A375 (cell line): Measurements from ENCODE around the gene SEZ6L2. TPM values are rescaled to one million over a fixed set of nuclear protein-coding genes. Genes with fewer than 3 reads are reported as not detected.

ENCODE experiments used
- total RNA-seq: library from RNA; depleted of rRNA; stranded (reverse); fragments of >200 nt; shearing (Covaris generic); gene quantifications from 2 replicates; pipeline ENCODE4 v1.2.3, GENCODE V29; 2014; rRNA removed

Gene SEZ6L2
- 19.9 and 22.6 TPM in 2 replicates for total RNA-seq

GRCh38 chr16:29899516-29900101, at the start of gene SEZ6L2:
TSS of gene SEZ6L2 (minus strand) at chr16:29899550. CDS start at chr16:29899019, 531 bp downstream.

GRCh38 chr16:29925781-29926710, 26.7 kb upstream of the SEZ6L2 start, which contains the start of gene KCTD13:
TSS of gene KCTD13 (minus strand) at chr16:29926226. CDS start at chr16:29926033, 193 bp downstream.

GRCh38 chr16:29900102-29900887, 945 bp upstream of the SEZ6L2 start, which contains the start of gene ASPHD1:
TSS of gene ASPHD1 (plus strand) at chr16:29900488. CDS start at chr16:29900972, 484 bp downstream.

GRCh38 chr16:29862884-29863668, 36.3 kb downstream of the SEZ6L2 start, which contains the start of gene CDIPT:
TSS of gene CDIPT (minus strand) at chr16:29863226. CDS start at chr16:29862857, 369 bp downstream.

Other genes starting within 250 kb of the SEZ6L2 start
- 0.04 and 1.8 TPM in 2 replicates for gene SPN, start 236.3 kb downstream of the SEZ6L2 start, total RNA-seq
- 0.57 and 0.61 TPM in 2 replicates for gene QPRT, start 220.4 kb downstream of the SEZ6L2 start, total RNA-seq
- 0.85 and 1.3 TPM in 2 replicates for gene C16orf54, start 153.6 kb downstream of the SEZ6L2 start, total RNA-seq
- gene ZG16, start 121.3 kb downstream of the SEZ6L2 start, total RNA-seq = not detected in 2 replicates
- 128 TPM in 2 replicates for gene KIF22, start 108.8 kb downstream of the SEZ6L2 start, total RNA-seq
- 408 and 432 TPM in 2 replicates for gene MAZ, start 93.0 kb downstream of the SEZ6L2 start, total RNA-seq
- gene PRRT2, start 87.4 kb downstream of the SEZ6L2 start, total RNA-seq = 3.4 and 4.0 TPM in 2 replicates
- 64.7 and 72.0 TPM in 2 replicates for gene PAGR1, start 83.4 kb downstream of the SEZ6L2 start, total RNA-seq
- 115 and 119 TPM in 2 replicates for gene MVP, start 79.1 kb downstream of the SEZ6L2 start, total RNA-seq
- 74.0 and 80.9 TPM in 2 replicates for gene CDIPT, start 36.3 kb downstream of the SEZ6L2 start, total RNA-seq
- 11.5 and 13.5 TPM in 2 replicates for gene ASPHD1, start 938 bp upstream of the SEZ6L2 start, total RNA-seq
- 25.9 and 27.7 TPM in 2 replicates for gene KCTD13, start 26.7 kb upstream of the SEZ6L2 start, total RNA-seq
- 62.7 and 66.0 TPM in 2 replicates for gene TMEM219, start 62.5 kb upstream of the SEZ6L2 start, total RNA-seq
- 33.6 and 37.5 TPM in 2 replicates for gene TAOK2, start 74.3 kb upstream of the SEZ6L2 start, total RNA-seq
- 44.9 and 45.0 TPM in 2 replicates for gene HIRIP3, start 96.1 kb upstream of the SEZ6L2 start, total RNA-seq
- gene INO80E, start 96.7 kb upstream of the SEZ6L2 start, total RNA-seq = 136 and 168 TPM in 2 replicates
- gene DOC2A, start 111.5 kb upstream of the SEZ6L2 start, total RNA-seq = 2.3 and 4.8 TPM in 2 replicates
- gene C16orf92, start 123.6 kb upstream of the SEZ6L2 start, total RNA-seq = not detected in 2 replicates
- gene TLCD3B, start 131.7 kb upstream of the SEZ6L2 start, total RNA-seq = 0.56 and 3.3 TPM in 2 replicates
- gene ALDOA, start 166.2 kb upstream of the SEZ6L2 start, total RNA-seq = 1,573 and 1,656 TPM in 2 replicates
- 172 and 195 TPM in 2 replicates for gene PPP4C, start 176.4 kb upstream of the SEZ6L2 start, total RNA-seq
- 0.64 and 1.6 TPM in 2 replicates for gene TBX6, start 192.4 kb upstream of the SEZ6L2 start, total RNA-seq
- 16.2 and 16.7 TPM in 2 replicates for gene YPEL3, start 196.7 kb upstream of the SEZ6L2 start, total RNA-seq
- 0.30 and 0.82 TPM in 2 replicates for gene GDPD3, start 214.0 kb upstream of the SEZ6L2 start, total RNA-seq
- gene MAPK3, start 223.7 kb upstream of the SEZ6L2 start, total RNA-seq = 29.7 and 38.4 TPM in 2 replicates